Mucosa of rectum (tissue), 2 donors: Measurements from ENCODE around the gene KRT20.

ENCODE experiments used
- H3K27ac ChIP-seq, 2 donors: one replicate each; pipeline ENCODE4 v1.7.0; 2013; ENCODE audit warnings: inconsistent platforms in 2 of 2, low read depth in 2 of 2, low read length in 2 of 2
- H3K27me3 ChIP-seq, 2 donors: one replicate each; pipeline ENCODE4 v1.7.0; 2013; ENCODE audit warnings: low read length in 2 of 2; ENCODE audit not compliant: control insufficient read depth in 2 of 2, insufficient read depth in 2 of 2
- H3K36me3 ChIP-seq, 2 donors: one replicate each; pipeline ENCODE4 v1.7.0; 2013; ENCODE audit warnings: low read length in 2 of 2; ENCODE audit not compliant: control insufficient read depth in 2 of 2, insufficient read depth in 2 of 2
- H3K4me1 ChIP-seq, 2 donors: one replicate each; pipeline ENCODE4 v1.7.0; 2013; ENCODE audit warnings: low read length in 2 of 2, mild to moderate bottlenecking in 1 of 2; ENCODE audit not compliant: control insufficient read depth in 2 of 2, insufficient read depth in 2 of 2
- H3K4me3 ChIP-seq, 2 donors: one replicate each; pipeline ENCODE4 v1.7.0; 2013; ENCODE audit warnings: low read length in 2 of 2
- H3K9ac ChIP-seq, 2 donors: one replicate each; pipeline ENCODE4 v1.7.0; 2013; ENCODE audit warnings: low read length in 2 of 2, low read depth in 1 of 2, mild to moderate bottlenecking in 1 of 2
- H3K9me3 ChIP-seq, 2 donors: one replicate each; pipeline ENCODE4 v1.7.0; 2013; ENCODE audit warnings: low read length in 2 of 2; ENCODE audit not compliant: control insufficient read depth in 2 of 2
- donor health status: healthy.
- donor health status: Normal muscosa, but diverticular disease.

The KRT20 gene

GRCh38 chr17:40878044-40878443 is 7.0 kb downstream of the KRT20 start:
- no peak overlapping the region for H3K4me3 ChIP-seq
- H3K27me3 ChIP-seq: no peaks in the 10 kb centered on the region
- H3K9ac ChIP-seq: no peak overlapping the region
- peaks cover 0 to 3% of the 10 kb centered on the region in 2 donors for H3K4me1 ChIP-seq
- no peak overlapping the region for H3K27ac ChIP-seq
- no peaks in the 10 kb centered on the region for H3K9me3 ChIP-seq
- peaks cover 13 to 16% of the 10 kb centered on the region in 2 donors for H3K36me3 ChIP-seq

GRCh38 chr17:40873801-40874200 is 11.2 kb downstream of the KRT20 start:
- Histone ChIP-seq H3K4me1 (no peaks in the 10 kb centered on the region), H3K36me3 (peaks cover 7 to 8% of the 10 kb centered on the region in 2 donors), H3K9me3 (no peaks in the 10 kb centered on the region), H3K9ac (no peak overlapping the region), H3K27ac (no peak overlapping the region), H3K4me3 (no peak overlapping the region), H3K27me3 (no peaks in the 10 kb centered on the region)

DNA sequence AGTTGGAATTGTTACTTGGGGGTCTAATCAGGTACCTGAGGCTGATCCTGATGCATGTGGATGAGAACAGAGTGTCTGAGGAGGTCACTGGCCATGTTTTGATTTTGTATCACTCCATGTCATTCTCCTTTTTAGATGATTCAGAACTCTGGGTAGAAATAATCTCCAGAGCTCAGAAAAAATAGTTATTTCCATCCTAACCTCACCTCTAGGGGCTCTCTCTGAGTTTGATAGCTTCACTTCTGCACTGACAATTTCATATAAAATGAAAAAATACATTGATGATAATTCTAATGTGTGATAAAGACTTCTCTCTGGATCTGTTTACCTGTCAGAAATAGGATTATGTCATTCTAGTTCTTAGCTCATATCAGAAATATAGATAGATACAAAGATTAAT is 11.8 kb downstream of the KRT20 start:
- H3K9ac ChIP-seq: no peak overlapping the region
- H3K4me1 ChIP-seq: no peaks in the 10 kb centered on the region
- H3K4me3 ChIP-seq: no peak overlapping the region
- no peak overlapping the region for H3K27ac ChIP-seq
- peaks cover 4 to 7% of the 10 kb centered on the region in 2 donors for H3K36me3 ChIP-seq
- H3K27me3 ChIP-seq: no peaks in the 10 kb centered on the region
- no peaks in the 10 kb centered on the region for H3K9me3 ChIP-seq

- Histone ChIP-seq H3K27me3 (no peaks in the 10 kb centered on the region), H3K27ac (no peak overlapping the region), H3K36me3 (peaks cover 0 to 2% of the 10 kb centered on the region in 2 donors), H3K4me1 (no peaks in the 10 kb centered on the region), H3K4me3 (no peak overlapping the region), H3K9ac (no peak overlapping the region), H3K9me3 (no peaks in the 10 kb centered on the region)
Measured at GRCh38 chr17:40872416-40872815, 12.6 kb downstream of the KRT20 start.

- Histone ChIP-seq H3K36me3 (no peaks in the 10 kb centered on the region), H3K4me1 (no peaks in the 10 kb centered on the region), H3K27ac (no peak overlapping the region), H3K4me3 (no peak overlapping the region), H3K9me3 (no peaks in the 10 kb centered on the region), H3K27me3 (no peaks in the 10 kb centered on the region), H3K9ac (no peak overlapping the region)
Measured at GRCh38 chr17:40871316-40871715, 13.7 kb downstream of the KRT20 start.

GRCh38 chr17:40870136-40870535 is 14.9 kb downstream of the KRT20 start:
- Histone ChIP-seq H3K36me3 (no peaks in the 10 kb centered on the region), H3K9me3 (no peaks in the 10 kb centered on the region), H3K27ac (no peak overlapping the region), H3K9ac (no peak overlapping the region), H3K27me3 (no peaks in the 10 kb centered on the region), H3K4me3 (no peak overlapping the region), H3K4me1 (no peaks in the 10 kb centered on the region)

GRCh38 chr17:40866838-40867237 is 18.2 kb downstream of the KRT20 start, which contains the start of gene KRT12:
Gene KRT12, minus strand, starts transcription at chr17:40867223. Its CDS starts 37 bp downstream, at chr17:40867186.
- Histone ChIP-seq H3K9me3 (no peaks in the 10 kb centered on the region), H3K9ac (no peak within 1 kb of the TSS), H3K27ac (no peak within 1 kb of the TSS), H3K36me3 (no peaks in the 10 kb centered on the region), H3K27me3 (no peaks in the 10 kb centered on the region), H3K4me1 (no peaks in the 10 kb centered on the region), H3K4me3 (no peak within 1 kb of the TSS)

DNA sequence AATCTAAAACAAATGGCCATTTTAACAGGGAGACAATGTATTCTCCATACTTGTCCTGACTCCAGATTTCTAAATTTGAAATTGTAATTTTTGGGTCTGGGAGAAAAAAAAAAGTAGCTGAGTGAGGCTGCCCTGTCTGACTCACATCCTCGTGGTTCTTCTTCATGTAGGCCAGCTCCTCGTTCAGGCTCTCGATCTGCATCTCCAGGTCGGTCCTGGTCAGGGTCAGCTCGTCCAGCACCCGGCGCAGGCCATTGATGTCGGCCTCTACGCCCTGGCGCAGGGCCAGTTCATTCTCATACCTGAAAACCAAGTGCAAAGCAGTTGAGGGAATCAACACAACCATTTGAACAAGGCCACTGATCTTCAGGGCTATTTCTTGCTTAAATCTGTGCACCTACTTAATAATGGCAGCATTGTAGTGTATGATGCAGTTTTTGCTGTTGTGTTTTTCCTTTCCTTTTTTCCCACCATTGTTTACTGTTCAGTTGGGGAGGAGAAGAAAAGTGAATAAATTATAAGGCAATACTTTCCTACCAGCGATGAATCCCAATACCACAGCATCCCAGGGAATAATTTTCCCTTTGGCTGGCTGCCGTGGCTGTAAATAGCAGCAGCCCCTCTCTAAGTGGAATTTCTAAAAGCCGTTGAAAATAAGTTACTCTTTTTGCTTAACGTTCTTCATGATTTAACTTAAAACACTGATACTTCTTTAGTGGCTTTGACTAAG is 20.2 kb downstream of the KRT20 start:
- H3K27ac ChIP-seq: no peak overlapping the region

GRCh38 chr17:40862985-40863733 is 21.9 kb downstream of the KRT20 start:
- H3K9ac ChIP-seq: no peak overlapping the region
- H3K4me3 ChIP-seq: no peak overlapping the region
- no peaks in the 10 kb centered on the region for H3K9me3 ChIP-seq
- no peaks in the 10 kb centered on the region for H3K27me3 ChIP-seq
- H3K36me3 ChIP-seq: no peaks in the 10 kb centered on the region
- peaks cover 3 to 10% of the 10 kb centered on the region in 2 donors for H3K4me1 ChIP-seq
- H3K27ac ChIP-seq: no peak overlapping the region

More for the DNA sequence above, 20.2 kb downstream of the KRT20 start:
- H3K9me3 ChIP-seq: no peaks in the 10 kb centered on the region
- H3K4me3 ChIP-seq: no peak overlapping the region
- peaks cover 2 to 4% of the 10 kb centered on the region in 2 donors for H3K4me1 ChIP-seq
- H3K27me3 ChIP-seq: no peaks in the 10 kb centered on the region
- no peaks in the 10 kb centered on the region for H3K36me3 ChIP-seq
- no peak overlapping the region for H3K9ac ChIP-seq

- Histone ChIP-seq H3K27ac (peak overlapping the region in 1 of 2 donors; percentile 22), H3K4me3 (no peak overlapping the region), H3K9me3 (no peaks in the 10 kb centered on the region), H3K27me3 (no peaks in the 10 kb centered on the region), H3K9ac (no peak overlapping the region), H3K36me3 (no peaks in the 10 kb centered on the region), H3K4me1 (peaks cover 3 to 10% of the 10 kb centered on the region in 2 donors)
Measured at GRCh38 chr17:40859536-40859935, 25.5 kb downstream of the KRT20 start.
